HepG2 (cell line): ENCODE data around the gene ZNF653. TPM values are rescaled to one million over a fixed set of nuclear protein-coding genes. Genes with fewer than 3 reads are reported as not detected.

Experiments used
- ADNP ChIP-seq: sonication (generic); formaldehyde crosslinking; IDR thresholded peaks from 2 replicates; pipeline ENCODE4 v1.4.0; 2020; ENCODE audit warnings: missing genetic modification reagents
- E2F1 ChIP-seq: sonication (generic); formaldehyde crosslinking; IDR thresholded peaks from 2 replicates; pipeline ENCODE4 v1.5.0; 2020; ENCODE audit warnings: missing genetic modification reagents
- HMG20B ChIP-seq: conservative IDR thresholded peaks from 2 replicates; pipeline ENCODE4 v1.6.1; 2016; ENCODE audit warnings: missing genetic modification reagents, missing compliant biosample characterization
- HNRNPUL1 ChIP-seq: fragments of 200-400 bp; formaldehyde crosslinking; IDR thresholded peaks from 2 replicates; pipeline ENCODE4 v1.6.1; 2017; ENCODE audit warnings: low read depth, mild to moderate bottlenecking, low read length, moderate library complexity
- HOXA7 ChIP-seq: sonication (generic); formaldehyde crosslinking; IDR thresholded peaks from 2 replicates; pipeline ENCODE4 v1.8.1; 2022; ENCODE audit warnings: mild to moderate bottlenecking, missing genetic modification reagents, moderate library complexity
- IRF1 ChIP-seq: sonication (generic); formaldehyde crosslinking; IDR thresholded peaks from 2 replicates; pipeline ENCODE4 v1.4.0; 2020; ENCODE audit warnings: low read depth, mild to moderate bottlenecking, missing genetic modification reagents
- NFATC3 ChIP-seq: sonication (generic); formaldehyde crosslinking; IDR thresholded peaks from 2 replicates; pipeline ENCODE4 v1.5.1; 2020; ENCODE audit warnings: mild to moderate bottlenecking, missing genetic modification reagents
- SP5 ChIP-seq: IDR thresholded peaks from 2 replicates; pipeline ENCODE4 v1.6.1; 2016; ENCODE audit warnings: low read depth, borderline replicate concordance
- TCF7L2 ChIP-seq: IDR thresholded peaks from 2 replicates; pipeline ENCODE4 v1.6.1; 2011; ENCODE audit warnings: mild to moderate bottlenecking, low read depth, low read length, moderate library complexity
- WIZ ChIP-seq: sonication (generic); formaldehyde crosslinking; IDR thresholded peaks from 2 replicates; pipeline ENCODE4 v1.5.1; 2020; ENCODE audit warnings: mild to moderate bottlenecking, missing genetic modification reagents
- ZBTB39 ChIP-seq: sonication (generic); formaldehyde crosslinking; IDR thresholded peaks from 2 replicates; pipeline ENCODE4 v1.5.0; 2020; ENCODE audit warnings: missing genetic modification reagents
- ZFYVE20 ChIP-seq: sonication (generic); formaldehyde crosslinking; IDR thresholded peaks from 2 replicates; pipeline ENCODE4 v1.8.0; 2023; ENCODE audit warnings: low read depth, mild to moderate bottlenecking, moderate library complexity, missing genetic modification reagents, borderline replicate concordance
- ZNF101 ChIP-seq: sonication (generic); formaldehyde crosslinking; IDR thresholded peaks from 2 replicates; pipeline ENCODE4 v1.4.0; 2020; ENCODE audit warnings: mild to moderate bottlenecking, low read depth, missing genetic modification reagents, borderline replicate concordance
- ZNF230 ChIP-seq: sonication (generic); formaldehyde crosslinking; IDR thresholded peaks from 2 replicates; pipeline ENCODE4 v1.4.0; 2020; ENCODE audit warnings: mild to moderate bottlenecking, missing genetic modification reagents
- ZNF24 ChIP-seq: fragments of 450-650 bp; IDR thresholded peaks from 2 replicates; pipeline ENCODE4 v1.6.1; 2017; ENCODE audit warnings: antibody characterized with exemption, mild to moderate bottlenecking
- ZNF331 ChIP-seq: sonication (generic); formaldehyde crosslinking; IDR thresholded peaks from 2 replicates; pipeline ENCODE4 v1.4.0; 2020; ENCODE audit warnings: missing genetic modification reagents
- ZNF383 ChIP-seq: sonication (generic); formaldehyde crosslinking; IDR thresholded peaks from 2 replicates; pipeline ENCODE4 v1.4.0; 2020; ENCODE audit warnings: missing genetic modification reagents, mild to moderate bottlenecking, borderline replicate concordance
- ZNF407 ChIP-seq: sonication (generic); formaldehyde crosslinking; IDR thresholded peaks from one replicate; pipeline ENCODE4 v1.5.1; 2020; ENCODE audit warnings: mild to moderate bottlenecking, missing genetic modification reagents; ENCODE audit errors: not compliant biosample characterization
- polyA plus RNA-seq, 8 experiments: library from polyadenylated mRNA; depleted of rRNA in 3 of 8; stranded (reverse) in 7 of 8; unstranded in 1 of 8; fragments of >200 nt; fragmentation: Illumina TruSeq in 4 of 8; extraction: Trizol in 4 of 8; gene quantifications; 2 replicates each; pipeline versions ENCODE4 v1.2.1 to v1.2.3, GENCODE V29; 2011 to 2016; ENCODE audit warnings: low read depth in 4 of 8, missing spikeins in 1 of 8, mixed read lengths in 1 of 8; ENCODE audit not compliant: insufficient read depth in 1 of 8
- total RNA-seq, 5 experiments: library from RNA; depleted of rRNA; stranded (reverse); fragments of >200 nt; fragmentation: Illumina TruSeq; extraction: Trizol; gene quantifications; 2 replicates each; pipeline ENCODE4 v1.2.3, GENCODE V29; 2016; ENCODE audit warnings: low read depth in 1 of 5

Gene ZNF653
- total and polyA plus RNA-seq, 2 of the 13 experiments (the other 11 are each of a cell fraction or from before 2014, with no cell fraction given): 4.7 to 7.1 TPM

GRCh38 chr19:11505504-11506100, at the start of gene ZNF653 (continued):
- TF ChIP-seq ZNF407 (CRISPR knock-in tag): no peak
- no peak for TF ChIP-seq ZBTB39 (CRISPR knock-in tag)
- TF ChIP-seq ZNF331 (CRISPR knock-in tag): no peak
- peak; percentile 47; the same call in 1 of the 2 replicates for TF ChIP-seq ZNF230
- TF ChIP-seq HMG20B (CRISPR knock-in tag): no peak
- no peak for TF ChIP-seq HOXA7 (CRISPR knock-in tag)
- no peak for TF ChIP-seq IRF1 (CRISPR knock-in tag)
- TF ChIP-seq NFATC3 (CRISPR knock-in tag): no peak
- no peak for TF ChIP-seq HNRNPUL1
- 0 out of 2 replicates have a peak, but pooled peaks have one; percentile 24 for TF ChIP-seq SP5 (CRISPR knock-in tag)
- no peak for TF ChIP-seq ZNF383 (CRISPR knock-in tag)
- no peak for TF ChIP-seq ZNF24
- TF ChIP-seq E2F1 (CRISPR knock-in tag): peak; percentile 68; the same call in 1 of the 2 replicates
- TF ChIP-seq ADNP: no peak
- no peak for TF ChIP-seq TCF7L2
- no peak for TF ChIP-seq WIZ
- TF ChIP-seq ZNF101 (CRISPR knock-in tag): no peak
- TF ChIP-seq ZFYVE20 (CRISPR knock-in tag): no peak
